Keratinocyte (primary cell): ENCODE results near the gene VAC14. TPM values are rescaled to one million over a fixed set of nuclear protein-coding genes. Genes with fewer than 3 reads are reported as not detected.

Experiments
- DNase-seq: peaks from one replicate; pipeline ENCODE4 v3.0.0-alpha.2; 2011; ENCODE audit warnings: low read depth, missing footprints, low spot score
- FAIRE-seq: peaks from 2 replicates; lab custom pipeline; 2011; peaks lifted over from hg19 to GRCh38; lab: Jason Lieb, UNC
- H2AFZ ChIP-seq: 2 replicates; pipeline ENCODE4 v1.6.0; 2012; ENCODE audit warnings: low read length, control low read depth, inconsistent platforms; ENCODE audit not compliant: control insufficient read depth
- H3K27ac ChIP-seq: 2 replicates; pipeline ENCODE4 v1.5.1; 2011; ENCODE audit warnings: low read length; ENCODE audit not compliant: control insufficient read depth, insufficient read depth
- H3K27me3 ChIP-seq: 3 replicates; pipeline ENCODE4 v1.6.0; 2011; ENCODE audit warnings: low read length; ENCODE audit not compliant: control insufficient read depth, insufficient read depth; ENCODE audit errors: extremely low read depth
- H3K36me3 ChIP-seq, 2 experiments: 2 replicates in 1 of 2; 3 replicates in 1 of 2; pipeline ENCODE4 v1.5.1; 2011; ENCODE audit warnings: low read length in 2 of 2, mild to moderate bottlenecking in 1 of 2; ENCODE audit not compliant: control insufficient read depth in 2 of 2, insufficient read depth in 2 of 2; ENCODE audit errors: extremely low read depth in 1 of 2
- H3K4me1 ChIP-seq: 3 replicates; pipeline ENCODE4 v1.5.1; 2011; ENCODE audit warnings: low read length; ENCODE audit not compliant: control insufficient read depth, insufficient read depth; ENCODE audit errors: extremely low read depth
- H3K4me2 ChIP-seq: 3 replicates; pipeline ENCODE4 v1.6.0; 2011; ENCODE audit warnings: low read depth, low read length; ENCODE audit not compliant: control insufficient read depth, insufficient read depth; ENCODE audit errors: extremely low read depth
- H3K4me3 ChIP-seq, 3 experiments: fragments of 200-600 bp in 1 of 3; sonication (generic) in 1 of 3; 2 replicates in 2 of 3; 3 replicates in 1 of 3; pipeline ENCODE4 v1.5.1; 2011 to 2016; ENCODE audit warnings: low read length in 3 of 3, mild to moderate bottlenecking in 3 of 3, control low read depth in 2 of 3, inconsistent platforms in 1 of 3, low read depth in 1 of 3, mixed read lengths in 1 of 3, mixed run types in 1 of 3, moderate library complexity in 1 of 3; ENCODE audit not compliant: control insufficient read depth in 2 of 3, insufficient read depth in 2 of 3; ENCODE audit errors: extremely low read depth in 1 of 3
- H3K79me2 ChIP-seq: 2 replicates; pipeline ENCODE4 v1.6.0; 2012; ENCODE audit warnings: low read length; ENCODE audit not compliant: control insufficient read depth, insufficient read depth
- H3K9ac ChIP-seq: 3 replicates; pipeline ENCODE4 v1.6.0; 2011; ENCODE audit warnings: low read length; ENCODE audit not compliant: control insufficient read depth, insufficient read depth; ENCODE audit errors: extremely low read depth
- H3K9me1 ChIP-seq: 3 replicates; pipeline ENCODE4 v1.6.0; 2011; ENCODE audit warnings: low read length; ENCODE audit not compliant: control insufficient read depth, insufficient read depth; ENCODE audit errors: extremely low read depth
- H3K9me3 ChIP-seq: 2 replicates; pipeline ENCODE4 v1.5.1; 2012; ENCODE audit warnings: low read depth, low read length; ENCODE audit not compliant: control insufficient read depth
- H4K20me1 ChIP-seq: 3 replicates; pipeline ENCODE4 v1.6.0; 2011; ENCODE audit warnings: low read length; ENCODE audit not compliant: control insufficient read depth, insufficient read depth; ENCODE audit errors: extremely low read depth
- EZH2 ChIP-seq: IDR thresholded peaks from one replicate; pipeline ENCODE4 v1.6.1; 2012; ENCODE audit warnings: inconsistent platforms, mild to moderate bottlenecking, low read length, moderate library complexity
- dilution Hi-C: fragments of 300-500 bp; cut with MboI; formaldehyde crosslinking; loops from one replicate; pipeline ENCODE4 v1.7.0; 2020; ENCODE audit warnings: low sequenced_read_pairs; ENCODE audit not compliant: extremely low pct_ligation_motif_present
- polyA plus RNA-seq, 5 experiments: library from polyadenylated mRNA; depleted of rRNA in 3 of 5; stranded (reverse) in 3 of 5; stranded (forward) in 1 of 5; unstranded in 1 of 5; fragments of >200 nt; gene quantifications; 1 replicate in 1 of 5; 2 replicates in 3 of 5; 3 replicates in 1 of 5; pipeline versions ENCODE4 v1.2.1 to v1.2.3, GENCODE V29; 2011 to 2012; ENCODE audit warnings: missing spikeins in 2 of 5, low read depth in 1 of 5, low replicate concordance in 1 of 5
- TF ChIP-seq, protein P1 (sequence below), 3 experiments: IDR thresholded peaks in 1 of 3; conservative IDR thresholded peaks in 1 of 3; optimal IDR thresholded peaks in 1 of 3; 2 replicates in 2 of 3; 3 replicates in 1 of 3; pipeline versions ENCODE3 to v1.5.1; 2011; ENCODE audit warnings: low read length in 3 of 3, mild to moderate bottlenecking in 3 of 3, moderate library complexity in 2 of 3, control low read depth in 1 of 3, inconsistent platforms in 1 of 3; ENCODE audit not compliant: insufficient read depth in 2 of 3; ENCODE audit errors: extremely low read depth in 1 of 3

Gene VAC14
- polyA plus RNA-seq, 1 donor (not counting 4 experiments of a cell fraction or from before 2014, with no cell fraction given) = 15.9 TPM

DNA sequence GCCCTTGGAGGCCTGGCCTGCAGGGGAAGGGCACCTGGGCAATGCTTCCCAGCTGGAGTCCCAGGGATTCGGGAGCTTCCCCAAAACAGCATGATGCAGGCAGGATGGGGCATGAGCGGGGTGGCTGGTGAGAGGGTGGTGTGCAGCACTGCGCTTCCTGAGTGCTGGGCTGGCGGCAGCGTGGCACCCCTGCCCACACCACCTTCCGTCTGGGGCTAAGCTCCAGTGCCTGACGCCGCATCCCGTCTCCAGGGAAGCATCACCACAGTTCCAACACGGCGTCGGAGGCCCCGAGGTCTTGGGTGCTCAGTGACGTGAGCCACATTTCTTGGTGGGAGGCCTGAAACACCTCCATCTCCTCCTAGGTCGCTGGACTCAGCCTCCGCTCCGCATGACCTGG is 101.3 kb downstream of the VAC14 start:
- FAIRE-seq = peak; percentile 84
- no peaks in the 10 kb centered on the region for H3K79me2 ChIP-seq
- dilution Hi-C loops = no loop called here

DNA sequence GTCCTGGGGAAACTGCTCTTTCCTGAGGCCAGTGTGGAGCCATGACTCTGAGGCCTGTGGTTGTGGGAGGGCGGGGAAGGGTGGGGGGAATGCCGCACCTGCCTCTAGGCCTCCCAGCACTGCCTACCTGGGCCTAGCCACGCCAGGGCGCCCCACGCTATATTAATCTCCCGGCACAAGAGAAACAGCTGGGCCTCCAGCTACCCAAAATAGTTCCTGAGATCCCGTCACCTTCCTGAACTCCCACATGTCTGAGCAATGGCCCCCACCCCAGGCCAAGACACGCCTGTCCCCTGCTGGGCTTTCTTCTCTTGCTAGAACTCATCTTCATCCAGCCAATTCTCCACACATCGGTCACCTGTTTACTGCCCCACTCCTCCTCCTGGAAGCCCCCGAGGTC is 102.1 kb downstream of the VAC14 start:
- H3K4me2 ChIP-seq = no peak overlapping the region
- peaks cover 1 to 4% of the 10 kb centered on the region in 2 experiments for H3K36me3 ChIP-seq
- dilution Hi-C loops = no loop called here
- H3K27me3 ChIP-seq = no peaks in the 10 kb centered on the region
- H3K4me1 ChIP-seq = peaks cover 85% of the 10 kb centered on the region
- peak overlapping the region; percentile 73 for H3K9ac ChIP-seq
- no peaks in the 10 kb centered on the region for H4K20me1 ChIP-seq
- no peak overlapping the region for H3K4me3 ChIP-seq
- DNase-seq (no peak), FAIRE-seq (peak; percentile 9)
- peak overlapping the region; percentile 89 for H3K27ac ChIP-seq
- H2AFZ ChIP-seq = no peak overlapping the region
- H3K9me3 ChIP-seq = no peaks in the 10 kb centered on the region
- no peaks in the 10 kb centered on the region for H3K9me1 ChIP-seq
- TF ChIP-seq, protein P1, sequence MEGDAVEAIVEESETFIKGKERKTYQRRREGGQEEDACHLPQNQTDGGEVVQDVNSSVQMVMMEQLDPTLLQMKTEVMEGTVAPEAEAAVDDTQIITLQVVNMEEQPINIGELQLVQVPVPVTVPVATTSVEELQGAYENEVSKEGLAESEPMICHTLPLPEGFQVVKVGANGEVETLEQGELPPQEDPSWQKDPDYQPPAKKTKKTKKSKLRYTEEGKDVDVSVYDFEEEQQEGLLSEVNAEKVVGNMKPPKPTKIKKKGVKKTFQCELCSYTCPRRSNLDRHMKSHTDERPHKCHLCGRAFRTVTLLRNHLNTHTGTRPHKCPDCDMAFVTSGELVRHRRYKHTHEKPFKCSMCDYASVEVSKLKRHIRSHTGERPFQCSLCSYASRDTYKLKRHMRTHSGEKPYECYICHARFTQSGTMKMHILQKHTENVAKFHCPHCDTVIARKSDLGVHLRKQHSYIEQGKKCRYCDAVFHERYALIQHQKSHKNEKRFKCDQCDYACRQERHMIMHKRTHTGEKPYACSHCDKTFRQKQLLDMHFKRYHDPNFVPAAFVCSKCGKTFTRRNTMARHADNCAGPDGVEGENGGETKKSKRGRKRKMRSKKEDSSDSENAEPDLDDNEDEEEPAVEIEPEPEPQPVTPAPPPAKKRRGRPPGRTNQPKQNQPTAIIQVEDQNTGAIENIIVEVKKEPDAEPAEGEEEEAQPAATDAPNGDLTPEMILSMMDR (optimal IDR thresholded peaks at IDR 0.05 in 1 of 3, IDR thresholded peaks at IDR 0.05 in 1 of 3, conservative IDR thresholded peaks at IDR 0.05 in 1 of 3; ENCODE audit: extremely low read depth in 1 of 3, insufficient read depth in 2 of 3, low read length in 3 of 3) = no peak
- no peaks in the 10 kb centered on the region for H3K79me2 ChIP-seq

More for the DNA sequence above, 101.3 kb downstream of the VAC14 start:
- no peaks in the 10 kb centered on the region for H3K9me3 ChIP-seq
- peak overlapping the region; percentile 73 for H3K9ac ChIP-seq
- H3K36me3 ChIP-seq = peaks cover 1 to 4% of the 10 kb centered on the region in 2 experiments
- peak overlapping the region; percentile 77 for H3K4me2 ChIP-seq
- DNase-seq = no peak
- no peaks in the 10 kb centered on the region for H4K20me1 ChIP-seq
- no peaks in the 10 kb centered on the region for H3K9me1 ChIP-seq
- TF ChIP-seq, protein P1 (optimal IDR thresholded peaks at IDR 0.05 in 1 of 3, IDR thresholded peaks at IDR 0.05 in 1 of 3, conservative IDR thresholded peaks at IDR 0.05 in 1 of 3; ENCODE audit: extremely low read depth in 1 of 3, insufficient read depth in 2 of 3, low read length in 3 of 3) = no peak
- no peak for TF ChIP-seq EZH2
- no peaks in the 10 kb centered on the region for H3K27me3 ChIP-seq
- H3K27ac ChIP-seq = peak overlapping the region; percentile 89
- H3K4me1 ChIP-seq = peaks cover 77% of the 10 kb centered on the region
- H2AFZ ChIP-seq = peak overlapping the region; percentile 74
- peak overlapping the region in 1 of 3 experiments; percentile 43 for H3K4me3 ChIP-seq
